ENCODE data around the gene WNK1.
"Not testable (repeated sequence)": the region's sequence is repeated elsewhere in the genome, so short reads cannot be mapped to it uniquely, and the experiment has no call there.

The WNK1 gene

GRCh38 chr12:751999-752694 lies at the start of gene WNK1:
Gene WNK1, plus strand, starts transcription at chr12:752579. Its CDS starts 987 bp downstream, at chr12:753566.
- DNase-seq: peak; percentile 98

GRCh38 chr12:704516-705242 lies 47.7 kb upstream of the WNK1 start:
- no peak for DNase-seq

- not testable (repeated sequence) for DNase-seq
Measured at GRCh38 chr12:708084-708483, 44.3 kb upstream of the WNK1 start.

- DNase-seq: no peak
Measured at GRCh38 chr12:709455-710020, 42.8 kb upstream of the WNK1 start.

GRCh38 chr12:712172-712863 lies 40.1 kb upstream of the WNK1 start:
- peak; percentile 52 for DNase-seq

- DNase-seq: no peak
Measured at GRCh38 chr12:713281-713875, 39.0 kb upstream of the WNK1 start.

- DNase-seq: no peak
Measured at GRCh38 chr12:716506-716905, 35.9 kb upstream of the WNK1 start.

- DNase-seq: no peak
Measured at GRCh38 chr12:718756-719102, 33.6 kb upstream of the WNK1 start.

- DNase-seq: no peak
Measured at GRCh38 chr12:720231-720941, 32.0 kb upstream of the WNK1 start.

GRCh38 chr12:724194-724855 lies 28.1 kb upstream of the WNK1 start:
- DNase-seq: peak; percentile 72

GRCh38 chr12:725076-725475 lies 27.3 kb upstream of the WNK1 start:
- no peak for DNase-seq

GRCh38 chr12:726281-727140 lies 25.9 kb upstream of the WNK1 start:
- peak; percentile 64 for DNase-seq

GRCh38 chr12:727321-727720 lies 25.1 kb upstream of the WNK1 start:
- no peak for DNase-seq

- no peak for DNase-seq
Measured at GRCh38 chr12:728781-729180, 23.6 kb upstream of the WNK1 start.

GRCh38 chr12:729221-729620 lies 23.2 kb upstream of the WNK1 start:
- DNase-seq: no peak

- no peak for DNase-seq
Measured at GRCh38 chr12:730550-730949, 21.8 kb upstream of the WNK1 start.

- DNase-seq: no peak
Measured at GRCh38 chr12:737122-737739, 15.1 kb upstream of the WNK1 start.

GRCh38 chr12:738712-739111 lies 13.7 kb upstream of the WNK1 start:
- DNase-seq: no peak

GRCh38 chr12:739349-739748 lies 13.0 kb upstream of the WNK1 start:
- DNase-seq: no peak

- no peak for DNase-seq
Measured at GRCh38 chr12:740921-741320, 11.5 kb upstream of the WNK1 start.

Data from MV-4-11 (cell line).